A673 (cell line): ENCODE data around the gene CFD.

ENCODE experiments used
- CTCF ChIP-seq: fragments of 300-800, 200-600 bp; sonication (generic); conservative IDR thresholded peaks from 2 replicates; pipeline ENCODE4 v1.5.1; 2017; ENCODE audit warnings: low read depth, mild to moderate bottlenecking, antibody characterized with exemption, low read length, moderate library complexity, mixed read lengths
- EZH2 ChIP-seq: fragments of 200-600 bp; sonication (generic); IDR thresholded peaks from 2 replicates; pipeline ENCODE4 v1.6.1; 2017; ENCODE audit warnings: borderline replicate concordance, low read depth, mild to moderate bottlenecking, mixed read lengths, antibody characterized with exemption, low read length; ENCODE audit not compliant: poor library complexity, severe bottlenecking

GRCh38 chr19:887072-887471 lies 27.6 kb downstream of the CFD start:
- TF ChIP-seq EZH2 (no peak), CTCF (no peak)
